H1 (cell line): ENCODE measurements around the gene DRC7. TPM values are rescaled to one million over a fixed set of nuclear protein-coding genes. Genes with fewer than 3 reads are reported as not detected.

Experiments
- CTBP2 ChIP-seq: IDR thresholded peaks from 2 replicates; pipeline ENCODE4 v1.7.0; 2011; ENCODE audit warnings: borderline replicate concordance, mild to moderate bottlenecking, moderate library complexity, mixed read lengths, low read length; ENCODE audit not compliant: insufficient read depth, insufficient read length
- SP1 ChIP-seq: IDR thresholded peaks from 2 replicates; pipeline ENCODE4 v1.6.1; 2011; ENCODE audit warnings: low read depth, low read length
- TEAD4 ChIP-seq: IDR thresholded peaks from 2 replicates; pipeline ENCODE4 v1.6.1; 2012; ENCODE audit warnings: low read depth, low read length, inconsistent platforms, mixed read lengths
- polyA plus RNA-seq, 7 experiments: library from polyadenylated mRNA; depleted of rRNA in 3 of 7; stranded (reverse) in 5 of 7; unstranded in 2 of 7; fragments of >200 nt in 5 of 7; fragments of 200-250 nt in 2 of 7; gene quantifications; 1 replicate in 5 of 7; 2 replicates in 1 of 7; 4 replicates in 1 of 7; pipeline versions ENCODE4 v1.2.1 to v1.2.3, GENCODE V29; 2011 to 2013; ENCODE audit warnings: missing spikeins in 2 of 7, mixed read lengths in 2 of 7
- total RNA-seq: library from RNA; stranded (reverse); fragmentation: NEBNext Ultra II Directional; extraction: Animal tissue kit (Norgen Biotek cat#: 25700); gene quantifications from 2 replicates; pipeline ENCODE4 v1.2.1, GENCODE V29; 2021

DRC7 gene
- total and polyA plus RNA-seq, 2 of the 8 experiments (the other 6 are each of a cell fraction or from before 2014, with no cell fraction given), result 0.14 TPM; not detected in 1

DNA sequence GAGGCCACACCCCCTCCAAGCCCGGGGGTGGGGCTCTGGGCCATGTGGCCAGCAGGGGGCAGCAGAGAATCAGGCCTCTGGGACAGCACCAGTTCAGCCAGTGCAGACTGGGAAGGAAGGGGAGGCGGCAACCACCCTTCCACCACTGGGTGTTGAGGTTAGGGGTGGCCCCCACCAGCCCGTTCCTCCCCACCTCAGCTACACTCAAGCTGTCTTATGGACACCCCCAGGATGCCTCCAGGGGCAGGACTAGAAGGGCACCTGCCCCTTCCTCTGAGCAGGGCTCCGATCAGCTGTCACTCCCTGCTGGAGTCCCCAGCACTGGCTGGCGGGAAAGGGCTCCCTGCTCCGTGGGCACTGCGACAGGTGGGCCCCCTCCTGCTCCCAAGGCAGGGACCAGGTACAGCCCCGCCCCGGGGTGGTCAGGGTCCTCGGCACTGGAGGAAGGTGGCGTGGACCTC lies 62.8 kb downstream of the DRC7 start (continued):
- no peak for TF ChIP-seq TEAD4
- no peak for TF ChIP-seq CTBP2
- TF ChIP-seq SP1, result peak; percentile 54; the same call in 1 of the 2 replicates
